ENCODE results near the gene HPX. TPM values are rescaled to one million over a fixed set of nuclear protein-coding genes. Genes with fewer than 3 reads are reported as not detected.
A peak's percentile ranks its signal among the peaks of the same experiment; 100 is the strongest.

HPX gene
- total RNA-seq, 1 experiment from 2014 or later: 1.0 TPM

- Histone ChIP-seq H3K27ac (ENCODE audit: low read length) (no peak overlapping the region), H3K36me3 (ENCODE audit: control insufficient read depth, insufficient read depth, low read length) (peaks cover 30% of the 10 kb centered on the region), H3K27me3 (ENCODE audit: control insufficient read depth, insufficient read depth, low read length) (no peaks in the 10 kb centered on the region), H3K4me1 (ENCODE audit: control insufficient read depth, insufficient read depth, low read length) (peaks cover 12% of the 10 kb centered on the region), H3K4me3 (ENCODE audit: low read depth in 2 of 2, low read length in 2 of 2) (no peak overlapping the region), H3K9me3 (ENCODE audit: control insufficient read depth, insufficient read depth, low read depth, low read length) (no peaks in the 10 kb centered on the region)
- DNase-seq (ENCODE audit: low read depth, low spot score): no peak
- CTCF ChIA-PET: no interaction called here
- intact Hi-C loops (cut with micrococcal nuclease; ENCODE audit: unreplicated experiment): no loop called here
- POLR2A ChIA-PET: no interaction called here
- ATAC-seq: no peak
- TF ChIP-seq REST (IDR thresholded peaks at IDR 0.05; ENCODE audit: insufficient read depth in 1 of 2, low read depth in 2 of 2, low read length in 1 of 2): no peak
- no peak for TF ChIP-seq SIN3A (IDR thresholded peaks at IDR 0.05; ENCODE audit: borderline replicate concordance, insufficient read depth, low read depth, low read length)
- TF ChIP-seq POLR2AphosphoS5 (IDR thresholded peaks at IDR 0.05; ENCODE audit: low read depth, low read length): no peak; the same call in 1 of the 2 replicates
- no peak for TF ChIP-seq TCF7L2 (IDR thresholded peaks at IDR 0.05; ENCODE audit: low read depth, low read length)
- no peak for TF ChIP-seq CTCF (IDR thresholded peaks at IDR 0.05)
- no TSS peak for BruUV-seq (replicated peaks)
- in situ Hi-C loops (cut with HindIII; ENCODE audit: low pct_unique_long_range_greater_than_20kb, low sequenced_read_pairs): no loop called here
These were observed 44.9 kb upstream of the HPX start for GRCh38 chr11:6485661-6486060.

- no peak for TF ChIP-seq SIN3A (IDR thresholded peaks at IDR 0.05; ENCODE audit: borderline replicate concordance, insufficient read depth, low read depth, low read length)
- no peak for TF ChIP-seq TCF7L2 (IDR thresholded peaks at IDR 0.05; ENCODE audit: low read depth, low read length)
- no peak for TF ChIP-seq POLR2AphosphoS5 (IDR thresholded peaks at IDR 0.05; ENCODE audit: low read depth, low read length)
- no peak for TF ChIP-seq CTCF (IDR thresholded peaks at IDR 0.05)
- no peak for TF ChIP-seq REST (IDR thresholded peaks at IDR 0.05; ENCODE audit: insufficient read depth in 1 of 2, low read depth in 2 of 2, low read length in 1 of 2)
- no peak for DNase-seq (ENCODE audit: low read depth, low spot score)
- H3K9me3 ChIP-seq (ENCODE audit: control insufficient read depth, insufficient read depth, low read depth, low read length): no peaks in the 10 kb centered on the region
- CTCF ChIA-PET: interaction anchor here (0.6 kb wide), 1 partner anchor 104 kb away, joined by 3 read pairs; no protein-coding TSS in a partner anchor
- peak overlapping the region in 1 of 2 experiments; percentile 98; a peak in 1 of 4 replicates for H3K4me3 ChIP-seq (ENCODE audit: low read depth in 2 of 2, low read length in 2 of 2)
- in situ Hi-C loops (cut with HindIII; ENCODE audit: low pct_unique_long_range_greater_than_20kb, low sequenced_read_pairs): no loop called here
- no peak overlapping the region for H3K27ac ChIP-seq (ENCODE audit: low read length)
- POLR2A ChIA-PET: interaction anchor here (0.6 kb wide), 1 partner anchor 189 kb away, joined by 16 read pairs; no protein-coding TSS in a partner anchor
- intact Hi-C loops (cut with micrococcal nuclease; ENCODE audit: unreplicated experiment): no loop called here
- TSS peak; percentile 63 for BruUV-seq (replicated peaks)
- H3K36me3 ChIP-seq (ENCODE audit: control insufficient read depth, insufficient read depth, low read length): peaks cover 30% of the 10 kb centered on the region
- no peaks in the 10 kb centered on the region for H3K27me3 ChIP-seq (ENCODE audit: control insufficient read depth, insufficient read depth, low read length)
- H3K4me1 ChIP-seq (ENCODE audit: control insufficient read depth, insufficient read depth, low read length): peaks cover 20% of the 10 kb centered on the region
- no peak for ATAC-seq
These were observed 42.2 kb upstream of the HPX start for GRCh38 chr11:6483015-6483414.

Data from Panc1 (cell line).